Mesodermal cell (in vitro differentiated cells): ENCODE measurements around the gene TINAGL1.
"Not testable (repeated sequence)": the region's sequence is repeated elsewhere in the genome, so short reads cannot be mapped to it uniquely, and the experiment has no call there.

ENCODE experiments used
- H3K27ac ChIP-seq: 2 replicates; pipeline ENCODE4 v1.7.0; 2013; ENCODE audit warnings: mild to moderate bottlenecking, low read depth, low read length, moderate library complexity; ENCODE audit not compliant: severe bottlenecking
- H3K36me3 ChIP-seq: 2 replicates; pipeline ENCODE4 v1.7.1; 2013; ENCODE audit warnings: mild to moderate bottlenecking, low read length, moderate library complexity; ENCODE audit not compliant: control insufficient read depth, insufficient read depth
- H3K4me1 ChIP-seq: one replicate; pipeline ENCODE4 v1.7.1; 2013; ENCODE audit warnings: mild to moderate bottlenecking, low read length; ENCODE audit not compliant: insufficient read depth, control insufficient read depth, poor library complexity, severe bottlenecking
- H3K4me3 ChIP-seq: 2 replicates; pipeline ENCODE4 v1.7.0; 2013; ENCODE audit warnings: low read length, control low read depth, mild to moderate bottlenecking; ENCODE audit not compliant: insufficient read depth, poor library complexity, severe bottlenecking; ENCODE audit errors: extremely low read depth
- H3K9me3 ChIP-seq: 2 replicates; pipeline ENCODE4 v1.7.1; 2013; ENCODE audit warnings: mild to moderate bottlenecking, low read length, moderate library complexity; ENCODE audit not compliant: control insufficient read depth
- WGBS, 2 experiments: methylation state at CpG; one replicate each; pipeline ENCODE4 v1.1.5; 2013; ENCODE audit warnings: missing lambda C conversion rate in 2 of 2; ENCODE audit not compliant: insufficient coverage in 2 of 2; 5-methylcytosine and 5-hydroxymethylcytosine counted together

The TINAGL1 gene

GRCh38 chr1:31585736-31586365, 9.5 kb downstream of the TINAGL1 start:
- 94 to 97% methylated on average over 4 to 10 of the region's 11 CpGs for WGBS, 2 experiments
- peaks cover 12% of the 10 kb centered on the region for H3K4me1 ChIP-seq
- no peak overlapping the region for H3K4me3 ChIP-seq
- no peak overlapping the region for H3K27ac ChIP-seq
- H3K9me3 ChIP-seq: no peaks in the 10 kb centered on the region
- H3K36me3 ChIP-seq: no peaks in the 10 kb centered on the region

GRCh38 chr1:31586376-31587327, 10.3 kb downstream of the TINAGL1 start:
- 94 to 95% methylated on average over 39 to 43 of the region's 47 CpGs for WGBS, 2 experiments
- Histone ChIP-seq H3K4me1 (peaks cover 12% of the 10 kb centered on the region), H3K4me3 (no peak overlapping the region), H3K27ac (no peak overlapping the region), H3K9me3 (no peaks in the 10 kb centered on the region), H3K36me3 (no peaks in the 10 kb centered on the region)

GRCh38 chr1:31587328-31587699, 11.0 kb downstream of the TINAGL1 start:
- not testable (repeated sequence) for H3K36me3 ChIP-seq, H3K9me3 ChIP-seq, H3K27ac ChIP-seq, H3K4me3 ChIP-seq
- WGBS, 2 experiments: 60 to 97% methylated on average over 1 to 5 of the region's 5 CpGs
- H3K4me1 ChIP-seq: peaks cover 12% of the 10 kb centered on the region

GRCh38 chr1:31587720-31588423, 11.6 kb downstream of the TINAGL1 start:
- Histone ChIP-seq H3K27ac (no peak overlapping the region), H3K4me3 (no peak overlapping the region), H3K9me3 (no peaks in the 10 kb centered on the region), H3K36me3 (no peaks in the 10 kb centered on the region), H3K4me1 (peaks cover 12% of the 10 kb centered on the region)
- 64 to 70% methylated on average over 11 to 12 of the region's 14 CpGs for WGBS, 2 experiments

GRCh38 chr1:31588751-31589515, 12.6 kb downstream of the TINAGL1 start:
- H3K4me1 ChIP-seq: peaks cover 12% of the 10 kb centered on the region
- no peaks in the 10 kb centered on the region for H3K9me3 ChIP-seq
- no peak overlapping the region for H3K27ac ChIP-seq
- 43 to 54% methylated on average over 36 to 61 of the region's 62 CpGs for WGBS, 2 experiments
- H3K4me3 ChIP-seq: no peak overlapping the region
- no peaks in the 10 kb centered on the region for H3K36me3 ChIP-seq

DNA sequence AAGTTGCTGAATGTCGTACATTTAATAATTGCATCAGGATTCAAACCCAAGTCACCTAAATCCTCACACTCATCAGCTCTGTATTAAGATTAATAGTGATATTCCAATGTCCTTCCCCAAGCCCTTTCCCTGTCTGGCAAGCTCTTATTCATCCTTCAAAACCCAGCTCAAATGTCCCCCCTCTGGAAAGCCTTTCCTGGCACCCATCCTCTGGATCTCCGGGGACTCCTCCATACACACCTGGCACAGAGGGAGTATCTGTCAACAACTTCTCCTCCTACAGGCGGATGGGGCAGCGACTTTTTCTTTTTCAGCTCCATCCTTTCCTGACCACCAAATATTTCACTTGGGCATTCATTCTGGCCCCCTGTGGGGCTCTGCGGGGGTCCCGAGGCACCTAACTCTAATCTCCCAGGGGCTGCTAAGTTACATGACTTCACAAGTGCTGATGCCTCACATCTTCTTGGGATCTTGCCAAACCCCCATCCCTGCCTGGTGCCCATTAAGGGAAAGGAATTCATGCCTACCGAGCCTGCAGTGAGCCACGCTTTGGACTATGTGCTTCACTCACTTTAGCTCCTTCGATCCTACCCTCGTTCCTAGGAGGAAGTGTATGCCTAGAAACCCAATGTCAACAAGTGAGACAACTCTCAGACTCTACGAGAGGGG, 15.2 kb downstream of the TINAGL1 start:
- Histone ChIP-seq H3K9me3 (no peaks in the 10 kb centered on the region), H3K4me1 (peaks cover 12% of the 10 kb centered on the region), H3K4me3 (no peak overlapping the region), H3K36me3 (no peaks in the 10 kb centered on the region), H3K27ac (no peak overlapping the region)
- WGBS, 2 experiments: 69 to 76% methylated on average over 10 of the region's 11 CpGs

DNA sequence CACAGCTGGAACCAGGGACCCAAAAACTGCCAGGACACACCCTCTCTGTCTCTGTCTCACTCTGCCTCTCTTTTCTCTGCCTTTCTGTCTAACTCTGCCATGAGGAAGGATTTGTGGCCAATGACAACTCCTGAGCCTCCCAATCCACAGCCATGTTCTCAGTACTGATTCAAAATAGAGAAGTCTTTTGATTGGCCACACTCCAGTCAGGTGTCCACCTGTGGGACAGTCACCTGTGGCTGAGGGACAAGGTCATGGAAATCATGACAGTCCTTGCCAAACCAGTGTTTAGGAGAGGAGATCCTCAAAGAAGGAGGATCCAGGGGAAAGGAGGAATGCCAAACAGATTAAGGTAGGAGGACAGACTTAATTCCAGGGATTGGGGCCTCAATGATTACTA, 15.8 kb downstream of the TINAGL1 start:
- Histone ChIP-seq H3K4me3 (no peak overlapping the region), H3K4me1 (peaks cover 12% of the 10 kb centered on the region), H3K9me3 (no peaks in the 10 kb centered on the region), H3K27ac (no peak overlapping the region), H3K36me3 (no peaks in the 10 kb centered on the region)

- H3K27ac ChIP-seq: no peak overlapping the region
- peaks cover 11% of the 10 kb centered on the region for H3K4me1 ChIP-seq
- H3K36me3 ChIP-seq: no peaks in the 10 kb centered on the region
- 90 to 93% methylated on average over 5 of the region's 5 CpGs for WGBS, 2 experiments
- H3K9me3 ChIP-seq: no peaks in the 10 kb centered on the region
- no peak overlapping the region for H3K4me3 ChIP-seq
Measured at GRCh38 chr1:31593136-31593665, 16.9 kb downstream of the TINAGL1 start.

DNA sequence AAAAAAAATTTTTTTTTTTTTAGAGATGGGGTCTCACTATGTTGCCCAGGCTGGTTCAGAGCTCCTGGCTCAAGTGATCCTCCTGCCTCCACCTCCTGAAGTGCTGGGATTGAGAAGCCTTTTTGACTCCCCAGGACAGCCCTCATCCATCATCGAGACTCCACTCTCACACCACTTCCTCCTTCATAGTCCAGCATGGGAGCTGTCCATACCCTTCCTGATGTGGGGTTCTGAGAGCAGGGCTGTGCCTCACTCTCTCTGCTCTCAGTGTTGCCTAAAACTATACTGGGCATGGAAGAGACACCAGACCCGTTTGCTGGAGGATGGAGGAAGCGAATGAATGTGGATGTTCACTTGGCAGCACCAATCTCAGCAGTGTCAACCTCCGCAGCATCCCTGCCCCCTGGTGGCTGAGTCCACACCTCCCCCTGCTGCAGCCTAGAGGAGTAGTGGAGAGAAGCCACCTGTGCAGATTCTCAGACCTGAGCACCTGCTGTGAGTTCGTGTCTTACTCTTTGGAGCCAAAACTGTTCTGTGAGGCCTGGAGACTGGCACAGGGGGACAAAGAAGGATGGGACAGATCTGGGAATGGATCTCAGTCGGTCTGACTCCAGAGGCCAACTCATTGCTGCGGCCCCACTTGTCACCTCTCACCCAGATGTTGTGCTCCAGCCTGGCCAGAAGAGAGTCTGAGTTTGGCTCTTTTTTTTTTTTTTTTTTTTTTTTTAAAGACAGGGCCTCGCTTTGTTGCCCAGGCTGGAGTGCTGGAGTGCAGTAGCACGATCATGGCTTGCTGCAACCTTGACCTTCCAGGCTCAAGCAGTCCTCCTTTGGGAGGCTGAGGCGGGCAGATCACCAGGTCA, 17.7 kb downstream of the TINAGL1 start:
- H3K9me3 ChIP-seq: no peaks in the 10 kb centered on the region
- no peak overlapping the region for H3K4me3 ChIP-seq
- H3K27ac ChIP-seq: no peak overlapping the region
- H3K36me3 ChIP-seq: no peaks in the 10 kb centered on the region
- peaks cover 6% of the 10 kb centered on the region for H3K4me1 ChIP-seq
- WGBS, 2 experiments: 32 to 49% methylated on average over 5 to 7 of the region's 10 CpGs
